GM23248 (cell line): ENCODE data around the gene CAMK1D. TPM values are rescaled to one million over a fixed set of nuclear protein-coding genes. Genes with fewer than 3 reads are reported as not detected.

Source experiments
- DNase-seq: peaks from one replicate; pipeline ENCODE4 v3.0.0-alpha.2; 2015
- H2AFZ ChIP-seq: fragments of 200-600 bp; sonication (generic); 2 replicates; pipeline ENCODE4 v1.6.1; 2016; ENCODE audit warnings: antibody characterized with exemption
- H3F3A ChIP-seq: fragments of 200-600 bp; sonication (generic); 2 replicates; pipeline ENCODE4 v1.6.1; 2016; ENCODE audit warnings: mild to moderate bottlenecking, antibody characterized with exemption, mixed run types; ENCODE audit not compliant: insufficient read depth
- H3K27ac ChIP-seq: fragments of 200-600 bp; sonication (generic); 2 replicates; pipeline ENCODE4 v1.5.1; 2016; ENCODE audit warnings: mild to moderate bottlenecking
- H3K27me3 ChIP-seq: fragments of 200-600 bp; sonication (generic); replicated peaks from 2 replicates; pipeline ENCODE4 v1.6.1; 2016; ENCODE audit warnings: mild to moderate bottlenecking; ENCODE audit not compliant: insufficient read depth
- H3K36me3 ChIP-seq: fragments of 200-600 bp; sonication (generic); 2 replicates; pipeline ENCODE4 v1.6.1; 2016; ENCODE audit warnings: low read depth, mild to moderate bottlenecking
- H3K4me1 ChIP-seq: fragments of 200-600 bp; sonication (generic); 2 replicates; pipeline ENCODE4 v1.6.1; 2016; ENCODE audit warnings: mild to moderate bottlenecking; ENCODE audit not compliant: insufficient read depth
- H3K4me2 ChIP-seq: fragments of 200-600 bp; sonication (generic); one replicate; pipeline ENCODE4 v1.6.1; 2016; ENCODE audit warnings: mild to moderate bottlenecking; ENCODE audit not compliant: unreplicated experiment
- H3K4me3 ChIP-seq: fragments of 200-600 bp; sonication (generic); 2 replicates; pipeline ENCODE4 v1.5.1; 2016; ENCODE audit warnings: mild to moderate bottlenecking
- H3K79me2 ChIP-seq: fragments of 200-600 bp; sonication (generic); 2 replicates; pipeline ENCODE4 v1.6.1; 2016; ENCODE audit warnings: mild to moderate bottlenecking; ENCODE audit not compliant: insufficient read depth
- H3K9ac ChIP-seq: fragments of 200-600 bp; sonication (generic); 2 replicates; pipeline ENCODE4 v1.6.1; 2016; ENCODE audit warnings: mild to moderate bottlenecking
- H3K9me2 ChIP-seq: fragments of 200-600 bp; sonication (generic); 2 replicates; pipeline ENCODE4 v1.6.1; 2016; ENCODE audit warnings: mixed run types, mild to moderate bottlenecking, moderate library complexity; ENCODE audit not compliant: insufficient read depth
- H3K9me3 ChIP-seq: fragments of 200-600 bp; sonication (generic); one replicate; pipeline ENCODE4 v1.6.1; 2017; ENCODE audit warnings: low read depth
- H4K20me1 ChIP-seq: fragments of 200-600 bp; sonication (generic); 2 replicates; pipeline ENCODE4 v1.6.0; 2016; ENCODE audit not compliant: insufficient read depth
- EZH2 ChIP-seq: fragments of 200-600 bp; sonication (generic); IDR thresholded peaks from 2 replicates; pipeline ENCODE4 v1.6.1; 2018; ENCODE audit warnings: antibody characterized with exemption, mild to moderate bottlenecking; ENCODE audit not compliant: insufficient read depth, poor library complexity, severe bottlenecking
- EZH2phosphoT487 ChIP-seq: fragments of 200-600 bp; sonication (generic); IDR thresholded peaks from 2 replicates; pipeline ENCODE4 v1.6.1; 2018; ENCODE audit warnings: antibody characterized with exemption, moderate library complexity, mild to moderate bottlenecking, low read depth; ENCODE audit not compliant: insufficient read depth
- WGBS, 2 experiments: methylation state at CpG; one replicate each; pipeline ENCODE4 v1.1.6; 2015 to 2017; ENCODE audit warnings: low lambda C conversion rate in 2 of 2, low coverage in 1 of 2; ENCODE audit errors: missing lambda C conversion rate in 2 of 2; 5-methylcytosine and 5-hydroxymethylcytosine counted together
- in situ Hi-C: fragments of 300-500 bp; cut with MboI; formaldehyde crosslinking; loops from 2 replicates; pipeline ENCODE4 v1.15.0; 2020
- polyA plus RNA-seq: library from polyadenylated mRNA; unstranded; fragments of >200 nt; fragmentation: Nextera tagmentation; extraction: Ambion mirVana; gene quantifications from 2 replicates; pipeline ENCODE4 v1.2.1, GENCODE V29; 2016
- total RNA-seq: library from RNA; depleted of rRNA; stranded (reverse); fragments of >200 nt; shearing (Covaris generic); gene quantifications from 2 replicates; pipeline ENCODE4 v1.2.3, GENCODE V29; 2014

CAMK1D gene
- total and polyA plus RNA-seq, 2 experiments from 2014 or later = 0.22 to 0.55 TPM

GRCh38 chr10:12660812-12661211, 311.5 kb downstream of the CAMK1D start:
- H3K4me3 ChIP-seq = no peak overlapping the region
- no peaks in the 10 kb centered on the region for H3K4me1 ChIP-seq
- H4K20me1 ChIP-seq = no peaks in the 10 kb centered on the region
- no peaks in the 10 kb centered on the region for H3K9me3 ChIP-seq
- DNase-seq = no peak
- H2AFZ ChIP-seq = no peak overlapping the region
- no peak overlapping the region for H3K27ac ChIP-seq
- H3K36me3 ChIP-seq = no peaks in the 10 kb centered on the region
- in situ Hi-C loops = no loop called here
- no peak for TF ChIP-seq EZH2phosphoT487
- no peak for TF ChIP-seq EZH2
- H3K27me3 ChIP-seq = no peaks in the 10 kb centered on the region
- no peaks in the 10 kb centered on the region for H3K79me2 ChIP-seq
- no peaks in the 10 kb centered on the region for H3F3A ChIP-seq
- H3K9me2 ChIP-seq = no peaks in the 10 kb centered on the region
- H3K4me2 ChIP-seq = no peak overlapping the region
- 91 to 93% methylated on average over 3 of the region's 3 CpGs for WGBS, 2 experiments
- H3K9ac ChIP-seq = no peak overlapping the region

GRCh38 chr10:12661671-12662070, 312.3 kb downstream of the CAMK1D start:
- Histone ChIP-seq H3K9me3 (no peaks in the 10 kb centered on the region), H3K4me1 (no peaks in the 10 kb centered on the region), H3K79me2 (no peaks in the 10 kb centered on the region), H3K27me3 (no peaks in the 10 kb centered on the region), H2AFZ (no peak overlapping the region), H3K9me2 (no peaks in the 10 kb centered on the region), H3K4me2 (no peak overlapping the region), H4K20me1 (no peaks in the 10 kb centered on the region), H3K36me3 (no peaks in the 10 kb centered on the region), H3K9ac (no peak overlapping the region), H3K4me3 (no peak overlapping the region), H3K27ac (no peak overlapping the region), H3F3A (no peaks in the 10 kb centered on the region)
- TF ChIP-seq EZH2phosphoT487 (no peak), EZH2 (no peak)
- no peak for DNase-seq
- 8 to 10% methylated on average over 1 of the region's 1 CpG for WGBS, 2 experiments
- in situ Hi-C loops = no loop called here

GRCh38 chr10:12663863-12664262, 314.5 kb downstream of the CAMK1D start:
- Histone ChIP-seq H3K9ac (no peak overlapping the region), H4K20me1 (no peaks in the 10 kb centered on the region), H3K27me3 (no peaks in the 10 kb centered on the region), H3K36me3 (no peaks in the 10 kb centered on the region), H3F3A (no peaks in the 10 kb centered on the region), H3K27ac (no peak overlapping the region), H3K4me2 (no peak overlapping the region), H3K4me3 (no peak overlapping the region), H3K9me2 (no peaks in the 10 kb centered on the region), H3K4me1 (no peaks in the 10 kb centered on the region), H3K79me2 (no peaks in the 10 kb centered on the region), H2AFZ (no peak overlapping the region), H3K9me3 (no peaks in the 10 kb centered on the region)
- WGBS, 2 experiments = 44 to 55% methylated on average over 1 of the region's 1 CpG
- no peak for TF ChIP-seq EZH2phosphoT487
- TF ChIP-seq EZH2 = no peak
- DNase-seq = no peak
- in situ Hi-C loops = no loop called here

GRCh38 chr10:12665501-12665900, 316.2 kb downstream of the CAMK1D start:
- Histone ChIP-seq H2AFZ (no peak overlapping the region), H3K4me1 (no peaks in the 10 kb centered on the region), H3K9me2 (no peaks in the 10 kb centered on the region), H3K27me3 (no peaks in the 10 kb centered on the region), H3K9me3 (no peaks in the 10 kb centered on the region), H3K27ac (no peak overlapping the region), H3K4me2 (no peak overlapping the region), H3K79me2 (no peaks in the 10 kb centered on the region), H3K9ac (no peak overlapping the region), H3F3A (no peaks in the 10 kb centered on the region), H4K20me1 (no peaks in the 10 kb centered on the region), H3K36me3 (no peaks in the 10 kb centered on the region), H3K4me3 (no peak overlapping the region)
- in situ Hi-C loops = no loop called here
- TF ChIP-seq EZH2phosphoT487 (no peak), EZH2 (no peak)
- WGBS, 2 experiments = 65 to 67% methylated on average over 7 of the region's 7 CpGs
- no peak for DNase-seq

- Histone ChIP-seq H3K4me3 (no peak overlapping the region), H3K27me3 (no peaks in the 10 kb centered on the region), H3K9me2 (no peaks in the 10 kb centered on the region), H2AFZ (no peak overlapping the region), H3K9me3 (no peaks in the 10 kb centered on the region), H3K79me2 (no peaks in the 10 kb centered on the region), H3K27ac (no peak overlapping the region), H4K20me1 (no peaks in the 10 kb centered on the region), H3K4me1 (no peaks in the 10 kb centered on the region), H3K9ac (no peak overlapping the region), H3F3A (no peaks in the 10 kb centered on the region), H3K4me2 (no peak overlapping the region), H3K36me3 (no peaks in the 10 kb centered on the region)
- no peak for DNase-seq
- TF ChIP-seq EZH2phosphoT487 = no peak
- TF ChIP-seq EZH2 = no peak
- WGBS, 2 experiments = 60 to 68% methylated on average over 3 of the region's 3 CpGs
- in situ Hi-C loops = no loop called here
Measured at GRCh38 chr10:12667052-12667451, 317.7 kb downstream of the CAMK1D start.
